ENCODE results near the gene LRP5. TPM values are rescaled to one million over a fixed set of nuclear protein-coding genes. Genes with fewer than 3 reads are reported as not detected.

LRP5 gene
- total RNA-seq, 2 donors from 2014 or later: 48.3 to 57.1 TPM

DNA sequence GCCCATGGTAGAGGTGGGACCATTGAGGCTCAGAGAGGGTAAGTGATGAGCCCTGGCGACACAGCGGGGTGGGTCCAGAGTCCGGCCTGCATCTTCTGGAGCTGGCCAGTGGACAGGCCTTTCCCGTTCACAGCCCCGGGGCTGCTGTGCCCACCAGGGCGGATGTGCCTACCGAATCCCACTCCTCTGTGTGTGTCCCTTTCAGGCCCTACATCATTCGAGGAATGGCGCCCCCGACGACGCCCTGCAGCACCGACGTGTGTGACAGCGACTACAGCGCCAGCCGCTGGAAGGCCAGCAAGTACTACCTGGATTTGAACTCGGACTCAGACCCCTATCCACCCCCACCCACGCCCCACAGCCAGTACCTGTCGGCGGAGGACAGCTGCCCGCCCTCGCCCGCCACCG lies 136.2 kb downstream of the LRP5 start:
- 92% methylated on average over 25 of the region's 25 CpGs for WGBS
- no peaks in the 10 kb centered on the region for H3K36me3 ChIP-seq
- DNase-seq (ENCODE audit: low spot score): no peak
- no peaks in the 10 kb centered on the region for H3K27me3 ChIP-seq (replicated peaks; ENCODE audit: insufficient read depth)
- TF ChIP-seq, protein P1, sequence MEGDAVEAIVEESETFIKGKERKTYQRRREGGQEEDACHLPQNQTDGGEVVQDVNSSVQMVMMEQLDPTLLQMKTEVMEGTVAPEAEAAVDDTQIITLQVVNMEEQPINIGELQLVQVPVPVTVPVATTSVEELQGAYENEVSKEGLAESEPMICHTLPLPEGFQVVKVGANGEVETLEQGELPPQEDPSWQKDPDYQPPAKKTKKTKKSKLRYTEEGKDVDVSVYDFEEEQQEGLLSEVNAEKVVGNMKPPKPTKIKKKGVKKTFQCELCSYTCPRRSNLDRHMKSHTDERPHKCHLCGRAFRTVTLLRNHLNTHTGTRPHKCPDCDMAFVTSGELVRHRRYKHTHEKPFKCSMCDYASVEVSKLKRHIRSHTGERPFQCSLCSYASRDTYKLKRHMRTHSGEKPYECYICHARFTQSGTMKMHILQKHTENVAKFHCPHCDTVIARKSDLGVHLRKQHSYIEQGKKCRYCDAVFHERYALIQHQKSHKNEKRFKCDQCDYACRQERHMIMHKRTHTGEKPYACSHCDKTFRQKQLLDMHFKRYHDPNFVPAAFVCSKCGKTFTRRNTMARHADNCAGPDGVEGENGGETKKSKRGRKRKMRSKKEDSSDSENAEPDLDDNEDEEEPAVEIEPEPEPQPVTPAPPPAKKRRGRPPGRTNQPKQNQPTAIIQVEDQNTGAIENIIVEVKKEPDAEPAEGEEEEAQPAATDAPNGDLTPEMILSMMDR (IDR thresholded peaks at IDR 0.05): no peak
- TF ChIP-seq POLR2A (IDR thresholded peaks at IDR 0.05): no peak
- no peak for TF ChIP-seq POLR2AphosphoS5 (IDR thresholded peaks at IDR 0.05)
- no peak overlapping the region for H3K4me3 ChIP-seq
- intact Hi-C loops (cut with DNase I): no loop called here
- H3K4me1 ChIP-seq (replicated peaks): no peaks in the 10 kb centered on the region
- no peak overlapping the region for H3K27ac ChIP-seq
- no peaks in the 10 kb centered on the region for H3K9me3 ChIP-seq

DNA sequence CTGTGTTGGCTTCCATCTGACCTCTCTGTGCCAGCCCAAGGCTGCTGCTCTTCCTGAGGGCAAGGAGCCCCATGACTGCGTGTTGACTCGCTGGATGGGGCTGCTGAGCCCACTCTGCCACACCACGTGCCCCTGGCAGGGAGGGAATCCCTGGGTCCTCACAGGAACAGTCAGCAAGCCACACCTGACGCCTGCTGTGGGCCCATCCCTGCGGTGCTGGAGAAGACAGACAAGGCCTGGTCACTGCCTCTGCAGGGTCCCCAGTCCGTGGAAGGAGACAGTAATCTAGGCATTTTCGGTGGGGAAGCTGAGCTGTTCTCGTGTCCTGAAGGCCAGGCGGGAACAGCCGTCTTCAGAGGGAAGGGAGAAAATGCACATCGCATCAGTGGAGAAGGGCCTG lies 137.6 kb downstream of the LRP5 start:
- TF ChIP-seq, protein P1 (IDR thresholded peaks at IDR 0.05): no peak
- no peaks in the 10 kb centered on the region for H3K27me3 ChIP-seq (replicated peaks; ENCODE audit: insufficient read depth)
- no peaks in the 10 kb centered on the region for H3K9me3 ChIP-seq
- intact Hi-C loops (cut with DNase I): no loop called here
- WGBS: 94% methylated on average over 11 of the region's 11 CpGs
- H3K27ac ChIP-seq: no peak overlapping the region
- DNase-seq (ENCODE audit: low spot score): no peak
- H3K36me3 ChIP-seq: no peaks in the 10 kb centered on the region
- H3K4me1 ChIP-seq (replicated peaks): no peaks in the 10 kb centered on the region
- no peak overlapping the region for H3K4me3 ChIP-seq

DNA sequence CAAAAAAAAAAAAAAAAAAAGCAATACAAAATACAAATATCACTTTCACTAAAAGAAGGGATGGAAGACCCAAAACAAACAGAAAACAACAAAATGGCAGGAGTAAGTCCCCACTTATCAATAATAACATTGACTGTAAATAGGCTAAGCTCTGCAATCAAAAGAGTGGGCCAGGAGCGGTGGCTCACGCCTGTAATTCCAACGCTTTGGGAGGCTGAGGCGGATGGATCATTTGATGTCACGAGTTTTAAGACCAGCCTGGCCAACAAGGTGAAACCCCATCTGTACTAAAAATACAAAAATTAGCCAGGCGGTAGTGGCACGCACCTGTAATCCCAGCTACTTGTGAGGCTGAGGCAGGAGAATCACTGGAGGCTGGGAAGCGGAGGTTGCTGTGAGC lies 138.3 kb downstream of the LRP5 start:
- no peak for DNase-seq (ENCODE audit: low spot score)
- no peak overlapping the region for H3K27ac ChIP-seq
- intact Hi-C loops (cut with DNase I): no loop called here
- no peaks in the 10 kb centered on the region for H3K36me3 ChIP-seq
- no peak overlapping the region for H3K4me3 ChIP-seq
- H3K9me3 ChIP-seq: no peaks in the 10 kb centered on the region
- TF ChIP-seq POLR2AphosphoS5 (IDR thresholded peaks at IDR 0.05) (no peak), POLR2A (IDR thresholded peaks at IDR 0.05) (no peak)
- TF ChIP-seq, protein P1 (IDR thresholded peaks at IDR 0.05): no peak
- no peaks in the 10 kb centered on the region for H3K27me3 ChIP-seq (replicated peaks; ENCODE audit: insufficient read depth)
- 95% methylated on average over 8 of the region's 8 CpGs for WGBS
- no peaks in the 10 kb centered on the region for H3K4me1 ChIP-seq (replicated peaks)

DNA sequence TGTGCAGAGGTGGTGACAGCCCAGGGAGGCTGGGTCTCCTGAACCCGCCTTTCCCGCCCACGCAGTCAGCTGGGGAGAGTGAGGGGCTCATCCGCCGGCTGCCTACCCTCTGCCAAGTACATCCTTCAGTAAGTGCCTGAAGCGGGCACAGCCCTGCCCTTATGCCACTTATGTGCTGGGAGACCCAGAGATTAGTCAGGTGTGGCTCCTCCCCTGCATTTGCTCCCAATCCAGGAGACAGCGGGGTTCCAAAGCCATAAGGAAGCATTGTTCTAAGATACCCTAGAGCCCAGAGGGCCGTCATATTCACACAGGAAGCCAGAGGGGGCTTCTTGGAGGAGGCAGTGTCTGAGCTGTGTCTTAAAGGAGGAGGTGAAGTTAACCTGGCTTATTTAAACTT lies 142.4 kb downstream of the LRP5 start:
- H3K9me3 ChIP-seq: no peaks in the 10 kb centered on the region
- no peaks in the 10 kb centered on the region for H3K4me1 ChIP-seq (replicated peaks)
- TF ChIP-seq POLR2A (IDR thresholded peaks at IDR 0.05) (no peak), POLR2AphosphoS5 (IDR thresholded peaks at IDR 0.05) (no peak)
- TF ChIP-seq, protein P1 (IDR thresholded peaks at IDR 0.05): no peak
- no peaks in the 10 kb centered on the region for H3K36me3 ChIP-seq
- H3K27ac ChIP-seq: no peak overlapping the region
- intact Hi-C loops (cut with DNase I): loop anchor here (5.0 kb wide), 1 partner anchor 182 kb away; the partner anchor contains the start of gene C11orf24
- no peaks in the 10 kb centered on the region for H3K27me3 ChIP-seq (replicated peaks; ENCODE audit: insufficient read depth)
- H3K4me3 ChIP-seq: no peak overlapping the region
- DNase-seq (ENCODE audit: low spot score): no peak
- 40% methylated on average over 8 of the region's 8 CpGs for WGBS

DNA sequence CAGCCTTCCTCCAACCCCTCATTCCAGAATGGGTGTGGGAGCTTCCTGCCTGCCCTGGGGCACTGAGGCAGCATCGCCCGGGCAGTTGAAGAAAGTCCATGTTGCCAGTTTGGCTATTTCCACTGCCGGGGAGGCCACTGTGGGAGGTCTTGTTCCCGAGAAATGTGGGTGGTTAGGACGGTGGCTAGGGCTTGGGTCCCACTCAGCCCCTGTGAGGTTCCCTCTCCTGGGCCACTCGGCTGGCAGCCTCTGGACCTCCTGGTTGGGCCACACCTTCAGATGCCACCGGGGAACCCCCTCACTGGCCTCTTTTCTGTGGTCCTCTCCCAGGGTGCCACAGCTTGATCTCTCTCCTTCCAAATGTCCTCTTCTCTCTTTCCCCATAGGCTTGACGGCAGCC lies 143.1 kb downstream of the LRP5 start:
- H3K27me3 ChIP-seq (replicated peaks; ENCODE audit: insufficient read depth): no peaks in the 10 kb centered on the region
- intact Hi-C loops (cut with DNase I): loop anchor here (5.0 kb wide), 1 partner anchor 183 kb away; the partner anchor contains the start of gene C11orf24
- no peaks in the 10 kb centered on the region for H3K4me1 ChIP-seq (replicated peaks)
- no peak overlapping the region for H3K4me3 ChIP-seq
- H3K36me3 ChIP-seq: no peaks in the 10 kb centered on the region
- DNase-seq (ENCODE audit: low spot score): no peak
- TF ChIP-seq POLR2A (IDR thresholded peaks at IDR 0.05) (no peak), POLR2AphosphoS5 (IDR thresholded peaks at IDR 0.05) (no peak)
- TF ChIP-seq, protein P1 (IDR thresholded peaks at IDR 0.05): no peak
- H3K9me3 ChIP-seq: no peaks in the 10 kb centered on the region
- H3K27ac ChIP-seq: no peak overlapping the region
- WGBS: 69% methylated on average over 8 of the region's 8 CpGs
